H9 (cell line): ENCODE measurements around the gene SGMS2. TPM values are rescaled to one million over a fixed set of nuclear protein-coding genes. Genes with fewer than 3 reads are reported as not detected.

Source experiments
- DNase-seq: peaks from one replicate; pipeline ENCODE4 v3.0.0-alpha.2; 2017
- H2AFZ ChIP-seq: one replicate; pipeline ENCODE4 v1.6.1; 2013; ENCODE audit warnings: mild to moderate bottlenecking, low read length, control low read depth, moderate library complexity
- H2AK5ac ChIP-seq: 2 replicates; pipeline ENCODE4 v1.6.1; 2013; ENCODE audit warnings: low read length, control low read depth, mixed read lengths; ENCODE audit not compliant: insufficient read length
- H2BK120ac ChIP-seq: one replicate; pipeline ENCODE4 v1.6.1; 2013; ENCODE audit warnings: low read depth, mild to moderate bottlenecking, low read length, control low read depth, inconsistent platforms; ENCODE audit not compliant: poor library complexity, severe bottlenecking
- H2BK12ac ChIP-seq: 2 replicates; pipeline ENCODE4 v1.6.1; 2013; ENCODE audit warnings: low read length, control low read depth, mixed read lengths, low read depth; ENCODE audit not compliant: insufficient read length
- H2BK15ac ChIP-seq: 2 replicates; pipeline ENCODE4 v1.6.1; 2013; ENCODE audit warnings: low read depth, low read length, control low read depth
- H2BK20ac ChIP-seq: one replicate; pipeline ENCODE4 v1.6.1; 2013; ENCODE audit warnings: low read depth, mild to moderate bottlenecking, low read length, control low read depth, inconsistent platforms; ENCODE audit not compliant: poor library complexity, severe bottlenecking
- H2BK5ac ChIP-seq: 2 replicates; pipeline ENCODE4 v1.6.1; 2013; ENCODE audit warnings: low read length, control low read depth, mixed read lengths; ENCODE audit not compliant: insufficient read length
- H3K14ac ChIP-seq: 2 replicates; pipeline ENCODE4 v1.6.1; 2013; ENCODE audit warnings: low read length, control low read depth; ENCODE audit not compliant: insufficient read depth
- H3K18ac ChIP-seq: 2 replicates; pipeline ENCODE4 v1.6.1; 2013; ENCODE audit warnings: low read depth, mild to moderate bottlenecking, mixed read lengths, low read length, control low read depth; ENCODE audit not compliant: insufficient read length
- H3K23ac ChIP-seq: 2 replicates; pipeline ENCODE4 v1.6.1; 2013; ENCODE audit warnings: low read length, control low read depth, mixed read lengths, low read depth; ENCODE audit not compliant: insufficient read length
- H3K23me2 ChIP-seq: 2 replicates; pipeline ENCODE4 v1.6.1; 2013; ENCODE audit warnings: low read depth, mild to moderate bottlenecking, mixed read lengths, low read length, control low read depth; ENCODE audit not compliant: insufficient read length, poor library complexity, severe bottlenecking
- H3K27ac ChIP-seq: 2 replicates; pipeline ENCODE4 v1.5.1; 2013; ENCODE audit warnings: low read length, control low read depth, mixed read lengths, low read depth; ENCODE audit not compliant: insufficient read length
- H3K27me3 ChIP-seq: 2 replicates; pipeline ENCODE4 v1.6.1; 2013; ENCODE audit warnings: low read length, control low read depth, inconsistent platforms; ENCODE audit not compliant: insufficient read depth
- H3K4ac ChIP-seq: 2 replicates; pipeline ENCODE4 v1.6.1; 2013; ENCODE audit warnings: low read depth, mild to moderate bottlenecking, control low read depth, inconsistent platforms, low read length, moderate library complexity
- H3K4me1 ChIP-seq: 2 replicates; pipeline ENCODE4 v1.6.1; 2013; ENCODE audit warnings: low read length, control low read depth, inconsistent platforms; ENCODE audit not compliant: insufficient read depth
- H3K4me2 ChIP-seq: 2 replicates; pipeline ENCODE4 v1.6.1; 2013; ENCODE audit warnings: low read length, control low read depth, mixed read lengths; ENCODE audit not compliant: insufficient read length, insufficient read depth
- H3K56ac ChIP-seq: 2 replicates; pipeline ENCODE4 v1.6.1; 2013; ENCODE audit warnings: low read depth, mild to moderate bottlenecking, mixed read lengths, low read length, control low read depth; ENCODE audit not compliant: insufficient read length
- H3K79me1 ChIP-seq: 2 replicates; pipeline ENCODE4 v1.6.1; 2013; ENCODE audit warnings: low read depth, mild to moderate bottlenecking, moderate library complexity, low read length, control low read depth, inconsistent platforms; ENCODE audit not compliant: insufficient read depth, poor library complexity, severe bottlenecking
- H3K79me2 ChIP-seq: 2 replicates; pipeline ENCODE4 v1.6.1; 2013; ENCODE audit warnings: low read length, control low read depth, inconsistent platforms; ENCODE audit not compliant: insufficient read depth
- H3K9ac ChIP-seq: 2 replicates; pipeline ENCODE4 v1.6.1; 2013; ENCODE audit warnings: low read length, control low read depth, mixed read lengths; ENCODE audit not compliant: insufficient read length; ENCODE audit errors: extremely low read depth
- H3K9me3 ChIP-seq: one replicate; pipeline ENCODE4 v1.6.1; 2013; ENCODE audit warnings: low read depth, low read length, inconsistent platforms; ENCODE audit not compliant: control insufficient read depth
- H3T11ph ChIP-seq: one replicate; pipeline ENCODE4 v1.6.1; 2013; ENCODE audit warnings: mild to moderate bottlenecking, low read length, control low read depth, inconsistent platforms
- H4K20me1 ChIP-seq: one replicate; pipeline ENCODE4 v1.6.1; 2013; ENCODE audit not compliant: control insufficient read depth, insufficient read length, insufficient read depth
- H4K5ac ChIP-seq: 2 replicates; pipeline ENCODE4 v1.6.1; 2013; ENCODE audit warnings: low read depth, mild to moderate bottlenecking, mixed read lengths, low read length, control low read depth; ENCODE audit not compliant: insufficient read length
- H4K8ac ChIP-seq: replicated peaks from 2 replicates; pipeline ENCODE4 v1.6.1; 2013; ENCODE audit warnings: low read length, control low read depth, mixed read lengths, low read depth; ENCODE audit not compliant: insufficient read length
- H4K91ac ChIP-seq: 2 replicates; pipeline ENCODE4 v1.6.1; 2013; ENCODE audit warnings: low read depth, mild to moderate bottlenecking, moderate library complexity, mixed read lengths, low read length, control low read depth; ENCODE audit not compliant: insufficient read length
- H3K27ac Mint-ChIP-seq, 3 experiments: 2 replicates in 2 of 3; 3 replicates in 1 of 3; pipeline ENCODE4 v1.8.0; 2020 to 2021; ENCODE audit warnings: mixed read lengths in 3 of 3, mild to moderate bottlenecking in 1 of 3, moderate library complexity in 1 of 3
- H3K27me3 Mint-ChIP-seq: 2 replicates; pipeline ENCODE4 v1.8.0; 2021; ENCODE audit warnings: low read depth, mild to moderate bottlenecking, moderate library complexity, mixed read lengths
- H3K36me3 Mint-ChIP-seq, 3 experiments: 2 replicates in 2 of 3; 3 replicates in 1 of 3; pipeline ENCODE4 v1.8.0; 2020 to 2021; ENCODE audit warnings: low read depth in 3 of 3, mixed read lengths in 3 of 3; ENCODE audit not compliant: insufficient read depth in 1 of 3
- H3K4me1 Mint-ChIP-seq, 2 experiments: 2 replicates each; pipeline ENCODE4 v1.8.0; 2020; ENCODE audit warnings: mixed read lengths in 2 of 2
- H3K4me3 Mint-ChIP-seq, 2 experiments: 2 replicates in 1 of 2; 3 replicates in 1 of 2; pipeline ENCODE4 v1.8.0; 2020 to 2021; ENCODE audit warnings: mild to moderate bottlenecking in 2 of 2, mixed read lengths in 2 of 2, moderate library complexity in 1 of 2
- H3K9me3 Mint-ChIP-seq, 2 experiments: 2 replicates in 1 of 2; 3 replicates in 1 of 2; pipeline ENCODE4 v1.8.0; 2020; ENCODE audit warnings: mild to moderate bottlenecking in 2 of 2, mixed read lengths in 2 of 2, moderate library complexity in 1 of 2
- CTCF ChIP-seq: fragments of 200-600 bp; sonication (generic); conservative IDR thresholded peaks from 3 replicates; pipeline ENCODE4 v1.8.0; 2021; ENCODE audit warnings: antibody characterized with exemption, mild to moderate bottlenecking
- WGBS: extraction: QIAGEN DNeasy Blood & Tissue Kit; methylation state at CpG from one replicate; pipeline ENCODE4 v1.1.7; 2013; ENCODE audit warnings: missing lambda C conversion rate, low lambda C conversion rate, mixed read lengths; ENCODE audit not compliant: insufficient read length; ENCODE audit errors: extremely low coverage; 5-methylcytosine and 5-hydroxymethylcytosine counted together
- total RNA-seq: library from RNA; stranded (reverse); gene quantifications from 2 replicates; pipeline ENCODE4 v1.2.1, GENCODE V29; 2021

The SGMS2 gene
- total RNA-seq, 1 experiment from 2014 or later: 9.7 TPM

GRCh38 chr4:107896646-107897045 lies 71.9 kb downstream of the SGMS2 start:
- WGBS: no CpG with 5 or more reads among the region's 1 CpG
- Histone ChIP-seq H2BK20ac (no peak overlapping the region), H4K8ac (no peak overlapping the region), H3K4me1 (no peaks in the 10 kb centered on the region), H2AFZ (no peak overlapping the region), H3T11ph (no peak overlapping the region), H3K27ac (no peak overlapping the region), H3K23ac (no peak overlapping the region), H2BK120ac (no peak overlapping the region), H4K91ac (no peak overlapping the region), H3K14ac (no peak overlapping the region), H2BK5ac (no peak overlapping the region), H3K27me3 (no peaks in the 10 kb centered on the region), H3K23me2 (no peaks in the 10 kb centered on the region), H3K4me2 (no peak overlapping the region), H3K18ac (no peak overlapping the region), H2AK5ac (no peak overlapping the region), H4K5ac (no peak overlapping the region), H3K9me3 (no peaks in the 10 kb centered on the region), H3K4ac (no peak overlapping the region), H2BK15ac (no peak overlapping the region), H3K79me2 (no peaks in the 10 kb centered on the region), H3K79me1 (no peaks in the 10 kb centered on the region), H4K20me1 (no peaks in the 10 kb centered on the region), H2BK12ac (no peak overlapping the region), H3K9ac (no peak overlapping the region), H3K56ac (no peak overlapping the region)
- Mint-ChIP-seq H3K4me3 (no peak overlapping the region), H3K36me3 (peaks cover 4 to 30% (median 12%) of the 10 kb centered on the region in 3 experiments; a peak in 6 of 7 replicates), H3K27ac (no peak overlapping the region), H3K9me3 (peaks cover 4% of the 10 kb centered on the region in 2 experiments; a peak in 4 of 5 replicates), H3K4me1 (peaks cover 17 to 18% of the 10 kb centered on the region in 2 experiments), H3K27me3 (no peaks in the 10 kb centered on the region)
- DNase-seq: no peak
- no peak for TF ChIP-seq CTCF
